Neural progenitor cell (in vitro differentiated cells): ENCODE measurements around the gene ING1. TPM values are rescaled to one million over a fixed set of nuclear protein-coding genes. Genes with fewer than 3 reads are reported as not detected.

Source experiments
- DNase-seq: peaks from one replicate; pipeline ENCODE4 v3.0.0-alpha.2; 2016; ENCODE audit warnings: low spot score
- H2AFZ ChIP-seq: fragments of 200-600 bp; sonication (generic); replicated peaks from 2 replicates; pipeline ENCODE4 v1.6.1; 2016; ENCODE audit warnings: antibody characterized with exemption
- H3F3A ChIP-seq: fragments of 200-600 bp; sonication (generic); 2 replicates; pipeline ENCODE4 v1.6.1; 2016; ENCODE audit warnings: antibody characterized with exemption, low read depth
- H3K27ac ChIP-seq: fragments of 200-600 bp; sonication (generic); 2 replicates; pipeline ENCODE4 v1.5.1; 2016; ENCODE audit warnings: mild to moderate bottlenecking
- H3K27me3 ChIP-seq: fragments of 200-600 bp; sonication (generic); 2 replicates; pipeline ENCODE4 v1.6.1; 2016; ENCODE audit warnings: mild to moderate bottlenecking, moderate library complexity
- H3K36me3 ChIP-seq: fragments of 200-600 bp; sonication (generic); 2 replicates; pipeline ENCODE4 v1.5.1; 2016
- H3K4me1 ChIP-seq: fragments of 200-600 bp; sonication (generic); 2 replicates; pipeline ENCODE4 v1.6.1; 2016; ENCODE audit warnings: mixed run types
- H3K4me2 ChIP-seq: fragments of 200-600 bp; sonication (generic); 2 replicates; pipeline ENCODE4 v1.6.1; 2016
- H3K4me3 ChIP-seq: fragments of 200-600 bp; sonication (generic); 2 replicates; pipeline ENCODE4 v1.5.1; 2016
- H3K79me2 ChIP-seq: fragments of 200-600 bp; sonication (generic); 2 replicates; pipeline ENCODE4 v1.6.1; 2016; ENCODE audit warnings: low read depth
- H3K9ac ChIP-seq: fragments of 200-600 bp; sonication (generic); 2 replicates; pipeline ENCODE4 v1.6.1; 2016
- H3K9me3 ChIP-seq: fragments of 200-600 bp; sonication (generic); 2 replicates; pipeline ENCODE4 v1.5.1; 2016; ENCODE audit warnings: low read depth
- H4K20me1 ChIP-seq: fragments of 200-600 bp; sonication (generic); 2 replicates; pipeline ENCODE4 v1.6.1; 2016; ENCODE audit warnings: low read depth
- H3K27ac Mint-ChIP-seq: 3 replicates; pipeline ENCODE4 v1.8.0; 2021; ENCODE audit warnings: mixed read lengths
- H3K27me3 Mint-ChIP-seq: 2 replicates; pipeline ENCODE4 v1.8.0; 2022; ENCODE audit warnings: low read depth, mild to moderate bottlenecking, inconsistent platforms, moderate library complexity, mixed read lengths; ENCODE audit not compliant: insufficient read depth
- H3K36me3 Mint-ChIP-seq: 3 replicates; pipeline ENCODE4 v1.8.0; 2021; ENCODE audit warnings: mixed read lengths
- H3K4me1 Mint-ChIP-seq: 3 replicates; pipeline ENCODE4 v1.8.0; 2021; ENCODE audit warnings: mixed read lengths
- H3K4me3 Mint-ChIP-seq: 3 replicates; pipeline ENCODE4 v1.8.0; 2021; ENCODE audit warnings: mild to moderate bottlenecking, moderate library complexity, mixed read lengths
- H3K9me3 Mint-ChIP-seq: 3 replicates; pipeline ENCODE4 v1.8.0; 2020; ENCODE audit warnings: mixed read lengths
- EZH2 ChIP-seq: fragments of 200-600 bp; sonication (generic); IDR thresholded peaks from 2 replicates; pipeline ENCODE4 v1.6.1; 2017; ENCODE audit warnings: antibody characterized with exemption, mild to moderate bottlenecking, moderate library complexity
- EZH2phosphoT487 ChIP-seq: fragments of 200-600 bp; sonication (generic); IDR thresholded peaks from 2 replicates; pipeline ENCODE4 v1.6.1; 2017; ENCODE audit warnings: antibody characterized with exemption
- total RNA-seq: library from RNA; depleted of rRNA; stranded (reverse); fragments of >200 nt; gene quantifications from 2 replicates; pipeline ENCODE4 v1.2.3, GENCODE V29; 2015; ENCODE audit warnings: low replicate concordance
- TF ChIP-seq, protein P1 (sequence below): fragments of 200-600 bp; sonication (generic); IDR thresholded peaks from 2 replicates; pipeline ENCODE4 v1.5.1; 2017; ENCODE audit warnings: antibody characterized with exemption, mild to moderate bottlenecking

ING1 gene
- total RNA-seq, 1 donor from 2014 or later = 14.7 TPM

GRCh38 chr13:110698689-110699088 lies 14.8 kb upstream of the ING1 start:
- Histone ChIP-seq H3K27ac (no peak overlapping the region), H3K9ac (no peak overlapping the region), H4K20me1 (peaks cover 3% of the 10 kb centered on the region), H3K27me3 (no peaks in the 10 kb centered on the region), H3K4me2 (no peak overlapping the region), H3K9me3 (no peaks in the 10 kb centered on the region), H3K79me2 (peaks cover 10% of the 10 kb centered on the region), H2AFZ (no peak overlapping the region), H3K36me3 (peaks cover 5% of the 10 kb centered on the region), H3F3A (no peaks in the 10 kb centered on the region), H3K4me1 (no peaks in the 10 kb centered on the region), H3K4me3 (no peak overlapping the region)
- no peaks in the 10 kb centered on the region for H3K9me3 Mint-ChIP-seq
- peaks cover 4% of the 10 kb centered on the region for H3K27me3 Mint-ChIP-seq
- no peak for TF ChIP-seq EZH2
- TF ChIP-seq, protein P1, sequence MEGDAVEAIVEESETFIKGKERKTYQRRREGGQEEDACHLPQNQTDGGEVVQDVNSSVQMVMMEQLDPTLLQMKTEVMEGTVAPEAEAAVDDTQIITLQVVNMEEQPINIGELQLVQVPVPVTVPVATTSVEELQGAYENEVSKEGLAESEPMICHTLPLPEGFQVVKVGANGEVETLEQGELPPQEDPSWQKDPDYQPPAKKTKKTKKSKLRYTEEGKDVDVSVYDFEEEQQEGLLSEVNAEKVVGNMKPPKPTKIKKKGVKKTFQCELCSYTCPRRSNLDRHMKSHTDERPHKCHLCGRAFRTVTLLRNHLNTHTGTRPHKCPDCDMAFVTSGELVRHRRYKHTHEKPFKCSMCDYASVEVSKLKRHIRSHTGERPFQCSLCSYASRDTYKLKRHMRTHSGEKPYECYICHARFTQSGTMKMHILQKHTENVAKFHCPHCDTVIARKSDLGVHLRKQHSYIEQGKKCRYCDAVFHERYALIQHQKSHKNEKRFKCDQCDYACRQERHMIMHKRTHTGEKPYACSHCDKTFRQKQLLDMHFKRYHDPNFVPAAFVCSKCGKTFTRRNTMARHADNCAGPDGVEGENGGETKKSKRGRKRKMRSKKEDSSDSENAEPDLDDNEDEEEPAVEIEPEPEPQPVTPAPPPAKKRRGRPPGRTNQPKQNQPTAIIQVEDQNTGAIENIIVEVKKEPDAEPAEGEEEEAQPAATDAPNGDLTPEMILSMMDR = no peak
- TF ChIP-seq EZH2phosphoT487 = no peak
- peaks cover 28% of the 10 kb centered on the region for H3K36me3 Mint-ChIP-seq
- peaks cover 13% of the 10 kb centered on the region for H3K4me1 Mint-ChIP-seq
- no peak overlapping the region for H3K4me3 Mint-ChIP-seq
- DNase-seq = no peak
- no peak overlapping the region for H3K27ac Mint-ChIP-seq

DNA sequence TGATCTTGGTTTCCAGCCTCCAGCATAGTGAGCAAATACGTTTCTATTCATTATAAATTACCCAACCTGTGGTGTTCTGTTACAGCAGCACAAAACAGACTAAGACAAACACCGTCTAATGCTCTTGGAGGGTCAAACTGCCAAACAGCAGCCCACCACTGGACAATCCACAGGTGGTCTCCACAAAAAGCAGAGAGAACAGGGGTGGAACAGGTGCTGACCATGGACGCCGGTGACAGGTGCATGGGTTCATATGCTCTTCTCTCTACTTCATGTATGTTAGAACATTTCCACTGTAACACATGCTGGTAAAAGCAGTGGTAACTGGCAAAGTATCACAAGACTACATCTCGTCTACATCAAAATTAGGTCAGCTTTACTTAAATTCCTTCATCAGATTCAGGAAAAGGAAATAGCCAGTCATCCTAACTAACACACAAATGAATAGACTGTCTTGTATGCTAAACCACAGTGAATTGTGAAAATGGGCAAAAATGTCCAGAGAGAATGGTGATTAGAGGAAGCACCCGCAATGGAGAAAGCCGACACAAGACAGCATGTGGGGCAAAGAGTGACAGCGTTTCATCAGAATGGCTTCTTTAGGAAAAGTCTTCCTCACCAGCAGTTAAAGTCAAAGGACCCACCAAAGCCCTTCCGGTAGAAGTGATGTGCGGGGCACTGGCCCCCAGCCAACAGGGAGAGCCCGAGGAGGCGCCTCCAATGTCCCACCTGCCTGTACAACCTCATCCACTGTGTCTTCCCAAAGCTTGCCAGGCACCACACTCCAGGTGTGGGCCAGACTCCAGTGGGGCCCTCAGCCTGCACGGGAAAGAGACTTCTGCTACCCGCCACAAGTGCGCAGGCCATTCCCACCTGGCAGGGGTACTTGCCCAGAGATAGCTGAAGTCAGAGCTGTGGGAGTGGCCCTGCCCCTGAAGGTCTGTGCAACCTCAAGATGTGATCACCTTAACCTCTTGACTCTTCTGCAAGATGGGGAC lies 14.1 kb upstream of the ING1 start:
- Histone ChIP-seq H3K4me3 (no peak overlapping the region), H3K79me2 (peaks cover 18% of the 10 kb centered on the region), H3K27ac (no peak overlapping the region), H3K9me3 (no peaks in the 10 kb centered on the region), H3K4me2 (no peak overlapping the region), H3K27me3 (no peaks in the 10 kb centered on the region), H4K20me1 (peaks cover 3% of the 10 kb centered on the region), H3K9ac (no peak overlapping the region), H3K36me3 (peaks cover 5% of the 10 kb centered on the region), H3F3A (no peaks in the 10 kb centered on the region), H2AFZ (no peak overlapping the region), H3K4me1 (no peaks in the 10 kb centered on the region)
- Mint-ChIP-seq H3K4me3 (no peak overlapping the region), H3K9me3 (no peaks in the 10 kb centered on the region), H3K36me3 (peaks cover 28% of the 10 kb centered on the region), H3K4me1 (peaks cover 15% of the 10 kb centered on the region), H3K27me3 (peaks cover 4% of the 10 kb centered on the region), H3K27ac (no peak overlapping the region)
- no peak for TF ChIP-seq EZH2
- no peak for TF ChIP-seq EZH2phosphoT487
- TF ChIP-seq, protein P1 = no peak
- no peak for DNase-seq

GRCh38 chr13:110700186-110700585 lies 13.3 kb upstream of the ING1 start:
- Mint-ChIP-seq H3K9me3 (no peaks in the 10 kb centered on the region), H3K4me1 (peaks cover 20% of the 10 kb centered on the region), H3K4me3 (no peak overlapping the region), H3K27ac (no peak overlapping the region), H3K27me3 (peaks cover 4% of the 10 kb centered on the region), H3K36me3 (peaks cover 28% of the 10 kb centered on the region)
- Histone ChIP-seq H3K79me2 (peaks cover 25% of the 10 kb centered on the region), H3K36me3 (peaks cover 5% of the 10 kb centered on the region), H3K4me3 (no peak overlapping the region), H3K27me3 (no peaks in the 10 kb centered on the region), H3K4me2 (no peak overlapping the region), H4K20me1 (peaks cover 3% of the 10 kb centered on the region), H2AFZ (no peak overlapping the region), H3F3A (no peaks in the 10 kb centered on the region), H3K9me3 (no peaks in the 10 kb centered on the region), H3K4me1 (peaks cover 4% of the 10 kb centered on the region), H3K9ac (no peak overlapping the region), H3K27ac (no peak overlapping the region)
- DNase-seq = no peak
- TF ChIP-seq EZH2 (no peak), EZH2phosphoT487 (no peak)
- TF ChIP-seq, protein P1 = no peak
